Endodermal cell (in vitro differentiated cells): Measurements from ENCODE around the gene GPR32. TPM values are rescaled to one million over a fixed set of nuclear protein-coding genes. Genes with fewer than 3 reads are reported as not detected.
"Not testable (repeated sequence)": the region's sequence is repeated elsewhere in the genome, so short reads cannot be mapped to it uniquely, and the experiment has no call there.

ENCODE experiments used
- DNase-seq: peaks from one replicate; pipeline ENCODE4 v3.0.0-alpha.2; 2017
- H3K27ac ChIP-seq: 2 replicates; pipeline ENCODE4 v1.5.1; 2013; ENCODE audit warnings: mild to moderate bottlenecking, low read depth, low read length, moderate library complexity
- H3K27me3 ChIP-seq: 2 replicates; pipeline ENCODE4 v1.6.1; 2013; ENCODE audit warnings: mild to moderate bottlenecking, low read length, moderate library complexity; ENCODE audit not compliant: insufficient read depth, control insufficient read depth, poor library complexity, severe bottlenecking
- H3K36me3 ChIP-seq: 2 replicates; pipeline ENCODE4 v1.7.0; 2013; ENCODE audit warnings: mild to moderate bottlenecking, low read length, moderate library complexity; ENCODE audit not compliant: control insufficient read depth, insufficient read depth
- H3K4me1 ChIP-seq: one replicate; pipeline ENCODE4 v1.7.0; 2013; ENCODE audit warnings: low read length; ENCODE audit not compliant: control insufficient read depth, insufficient read depth
- H3K4me3 ChIP-seq: 2 replicates; pipeline ENCODE4 v1.5.1; 2013; ENCODE audit warnings: mild to moderate bottlenecking, low read length, moderate library complexity
- H3K9ac ChIP-seq: 2 replicates; pipeline ENCODE4 v1.6.1; 2013; ENCODE audit warnings: mild to moderate bottlenecking, low read length, moderate library complexity; ENCODE audit not compliant: poor library complexity, severe bottlenecking; ENCODE audit errors: extremely low read depth
- H3K9me3 ChIP-seq: 2 replicates; pipeline ENCODE4 v1.6.1; 2013; ENCODE audit warnings: mild to moderate bottlenecking, low read length, moderate library complexity; ENCODE audit not compliant: control insufficient read depth
- H3K27ac Mint-ChIP-seq: 2 replicates; pipeline ENCODE4 v1.8.0; 2020; ENCODE audit warnings: mixed read lengths
- H3K27me3 Mint-ChIP-seq: 2 replicates; pipeline ENCODE4 v1.8.0; 2021; ENCODE audit warnings: mild to moderate bottlenecking, mixed read lengths; ENCODE audit not compliant: insufficient read depth
- H3K36me3 Mint-ChIP-seq: 2 replicates; pipeline ENCODE4 v1.8.0; 2020; ENCODE audit warnings: low read depth, mixed read lengths
- H3K4me1 Mint-ChIP-seq: 2 replicates; pipeline ENCODE4 v1.8.0; 2020; ENCODE audit warnings: mixed read lengths
- H3K4me3 Mint-ChIP-seq: 2 replicates; pipeline ENCODE4 v1.8.0; 2020; ENCODE audit warnings: mild to moderate bottlenecking, moderate library complexity, mixed read lengths
- H3K9me3 Mint-ChIP-seq: 2 replicates; pipeline ENCODE4 v1.8.0; 2020; ENCODE audit warnings: mild to moderate bottlenecking, mixed read lengths
- CTCF ChIP-seq: fragments of 200-600 bp; sonication (generic); conservative IDR thresholded peaks from 2 replicates; pipeline ENCODE4 v1.5.0; 2021; ENCODE audit warnings: antibody characterized with exemption, mild to moderate bottlenecking
- WGBS, 2 experiments: methylation state at CpG; one replicate each; pipeline versions ENCODE4 v1.1.5 to v1.1.7; 2013; ENCODE audit warnings: missing lambda C conversion rate in 2 of 2, mixed read lengths in 1 of 2; ENCODE audit not compliant: insufficient coverage in 1 of 2, insufficient read length in 1 of 2; 5-methylcytosine and 5-hydroxymethylcytosine counted together
- total RNA-seq, 2 donors: library from RNA; stranded (reverse); fragmentation: NEBNext Ultra II Directional in 1 of 2; extraction: Animal tissue kit (Norgen Biotek cat#: 25700) in 1 of 2; gene quantifications; 2 replicates in 1 of 2; 3 replicates in 1 of 2; pipeline ENCODE4 v1.2.1, GENCODE V29; 2021

Gene GPR32
- total RNA-seq, 2 donors from 2014 or later: not detected

DNA sequence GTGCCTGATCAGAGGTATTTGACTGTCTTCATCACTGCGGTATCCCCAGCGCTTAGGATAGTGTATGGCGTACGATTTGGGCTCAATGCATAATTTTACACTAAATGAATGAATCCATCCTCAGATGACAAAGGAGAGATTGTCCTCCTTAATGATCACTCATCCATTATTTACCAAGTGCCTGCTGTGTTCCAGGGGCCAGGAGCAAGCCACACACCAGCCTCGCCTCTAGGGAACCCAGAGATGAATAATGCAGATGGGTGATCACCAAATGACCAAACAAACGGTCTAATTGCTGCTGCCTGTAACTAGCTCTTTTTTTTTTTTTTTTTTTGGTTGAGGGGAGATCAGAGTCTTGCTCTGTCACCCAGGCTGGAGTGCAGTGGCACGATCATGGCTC, 5.9 kb upstream of the GPR32 start:
- H3K27me3 Mint-ChIP-seq: peaks cover 32% of the 10 kb centered on the region
- no peaks in the 10 kb centered on the region for H3K36me3 ChIP-seq
- no peak overlapping the region for H3K27ac Mint-ChIP-seq
- H3K9me3 Mint-ChIP-seq: no peaks in the 10 kb centered on the region
- no peak overlapping the region for H3K27ac ChIP-seq
- no peak overlapping the region for H3K9ac ChIP-seq
- H3K36me3 Mint-ChIP-seq: no peaks in the 10 kb centered on the region
- no peak for TF ChIP-seq CTCF
- H3K9me3 ChIP-seq: peaks cover 11% of the 10 kb centered on the region
- H3K4me3 Mint-ChIP-seq: no peak overlapping the region
- DNase-seq: no peak
- H3K27me3 ChIP-seq: no peaks in the 10 kb centered on the region
- WGBS, 2 experiments: 62 to 88% methylated on average over 5 to 7 of the region's 7 CpGs
- H3K4me3 ChIP-seq: no peak overlapping the region
- no peaks in the 10 kb centered on the region for H3K4me1 ChIP-seq
- no peaks in the 10 kb centered on the region for H3K4me1 Mint-ChIP-seq

DNA sequence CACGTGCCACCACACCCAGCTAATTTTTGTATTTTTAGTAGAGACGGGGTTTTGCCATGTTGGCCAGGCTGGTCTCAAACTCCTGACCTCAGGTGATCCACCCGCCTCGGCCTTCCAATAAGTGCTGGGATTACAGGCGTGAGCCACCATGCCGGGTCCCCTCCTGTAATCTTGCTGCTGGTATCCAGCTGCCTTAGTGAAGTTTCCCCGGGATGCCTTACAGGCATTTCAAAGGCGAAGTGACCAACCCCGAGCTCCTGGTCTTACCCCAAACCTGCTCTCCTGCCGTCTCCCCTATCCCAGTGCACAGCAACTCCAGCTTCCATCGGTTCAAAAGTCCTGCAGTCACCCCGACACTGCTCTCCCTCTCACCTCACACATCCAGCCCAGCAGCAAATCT, 3.5 kb upstream of the GPR32 start:
- H3K4me3 Mint-ChIP-seq, H3K27ac Mint-ChIP-seq, H3K27me3 ChIP-seq, DNase-seq, H3K36me3 ChIP-seq, H3K9me3 Mint-ChIP-seq, H3K4me3 ChIP-seq, H3K4me1 Mint-ChIP-seq, H3K27ac ChIP-seq, H3K9ac ChIP-seq, H3K4me1 ChIP-seq, H3K36me3 Mint-ChIP-seq, H3K9me3 ChIP-seq: not testable (repeated sequence)
- H3K27me3 Mint-ChIP-seq: peaks cover 29% of the 10 kb centered on the region
- 81 to 88% methylated on average over 5 to 10 of the region's 12 CpGs for WGBS, 2 experiments

DNA sequence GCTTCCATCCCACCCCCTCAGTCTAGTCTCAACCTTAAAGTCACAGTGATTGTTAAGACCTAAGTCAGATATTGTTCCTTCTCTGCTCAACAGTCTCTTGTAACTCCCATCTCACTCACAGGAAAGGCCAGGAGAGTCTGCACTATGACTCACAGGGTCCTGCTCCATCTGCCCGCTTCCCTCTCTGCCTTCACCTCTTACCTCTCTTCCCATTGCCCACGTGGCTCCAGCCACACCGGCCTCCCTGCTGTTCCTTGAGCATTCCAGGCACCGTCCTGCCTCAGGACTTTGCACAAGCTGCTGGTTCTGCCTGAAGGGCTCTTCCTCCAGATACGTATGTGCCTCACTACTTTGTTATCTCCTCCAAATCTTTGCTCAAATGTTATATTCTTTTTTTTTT, 3.0 kb upstream of the GPR32 start:
- H3K4me3 ChIP-seq, H3K27ac ChIP-seq, H3K9ac ChIP-seq, H3K27me3 ChIP-seq, H3K4me3 Mint-ChIP-seq, H3K36me3 Mint-ChIP-seq, H3K27ac Mint-ChIP-seq, H3K9me3 ChIP-seq, H3K9me3 Mint-ChIP-seq, H3K4me1 ChIP-seq, H3K36me3 ChIP-seq, H3K4me1 Mint-ChIP-seq: not testable (repeated sequence)
- peaks cover 29% of the 10 kb centered on the region for H3K27me3 Mint-ChIP-seq
- peak; percentile 73 for DNase-seq
- WGBS, 2 experiments: 22 to 53% methylated on average over 3 to 5 of the region's 5 CpGs

DNA sequence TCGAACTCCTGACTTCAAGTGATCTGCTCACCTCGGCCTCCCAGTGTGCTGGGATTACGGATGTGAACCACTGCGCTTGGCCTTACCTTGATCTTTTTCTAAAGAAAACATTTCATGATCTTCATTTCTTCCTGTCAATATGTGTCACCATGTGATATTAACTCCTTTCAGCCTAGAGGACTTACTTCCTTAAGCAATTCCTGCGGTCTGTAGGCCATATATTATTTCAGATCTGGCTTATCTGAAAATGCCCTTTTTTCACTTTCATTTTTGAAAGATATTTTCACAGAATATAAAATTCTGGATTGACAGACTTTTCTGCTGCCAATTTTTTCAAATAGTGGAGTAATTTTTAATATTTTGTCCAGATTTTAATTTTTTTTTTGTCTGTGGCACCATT, 2.0 kb upstream of the GPR32 start:
- Mint-ChIP-seq H3K9me3 (peaks cover 4% of the 10 kb centered on the region), H3K27me3 (peaks cover 33% of the 10 kb centered on the region), H3K36me3 (no peaks in the 10 kb centered on the region), H3K27ac (no peak overlapping the region), H3K4me1 (no peaks in the 10 kb centered on the region), H3K4me3 (no peak overlapping the region)
- WGBS, 2 experiments: 83 to 86% methylated on average over 4 to 5 of the region's 5 CpGs
- Histone ChIP-seq H3K36me3 (no peaks in the 10 kb centered on the region), H3K4me1 (no peaks in the 10 kb centered on the region), H3K4me3 (no peak overlapping the region), H3K9ac (no peak overlapping the region), H3K9me3 (peaks cover 10% of the 10 kb centered on the region), H3K27ac (no peak overlapping the region), H3K27me3 (no peaks in the 10 kb centered on the region)
- TF ChIP-seq CTCF: no peak
- no peak for DNase-seq
